ENCODE data around the gene ATP8B4.
"Not testable (repeated sequence)": the region's sequence is repeated elsewhere in the genome, so short reads cannot be mapped to it uniquely, and the experiment has no call there.

Gene ATP8B4

GRCh38 chr15:50137330-50137761 is 18.3 kb upstream of the ATP8B4 start:
- no peak for DNase-seq

DNA sequence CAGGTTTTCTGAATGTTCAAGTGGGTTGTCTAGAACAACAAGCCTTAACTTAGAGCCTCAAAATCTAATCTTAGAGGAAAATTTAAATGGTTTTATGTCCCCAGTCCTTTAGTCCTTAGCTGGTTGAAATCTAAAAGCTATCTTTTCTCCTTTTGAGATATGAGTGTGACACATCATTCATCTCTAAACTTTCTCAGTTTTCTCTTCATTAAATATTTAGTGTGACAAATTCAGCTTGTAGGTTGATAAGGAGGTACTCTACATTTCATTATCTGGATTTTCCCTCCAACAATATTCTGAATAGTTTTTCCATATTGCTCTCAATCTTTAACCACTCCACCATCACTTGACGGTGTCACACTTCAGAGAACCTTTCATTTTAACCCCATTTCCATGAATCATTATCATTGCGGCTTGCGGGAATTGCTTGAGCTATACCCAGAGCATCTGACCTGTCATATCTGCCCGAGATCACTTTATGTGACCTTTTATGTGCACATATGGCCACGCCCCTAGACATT is 16.1 kb upstream of the ATP8B4 start:
- DNase-seq, result no peak

DNA sequence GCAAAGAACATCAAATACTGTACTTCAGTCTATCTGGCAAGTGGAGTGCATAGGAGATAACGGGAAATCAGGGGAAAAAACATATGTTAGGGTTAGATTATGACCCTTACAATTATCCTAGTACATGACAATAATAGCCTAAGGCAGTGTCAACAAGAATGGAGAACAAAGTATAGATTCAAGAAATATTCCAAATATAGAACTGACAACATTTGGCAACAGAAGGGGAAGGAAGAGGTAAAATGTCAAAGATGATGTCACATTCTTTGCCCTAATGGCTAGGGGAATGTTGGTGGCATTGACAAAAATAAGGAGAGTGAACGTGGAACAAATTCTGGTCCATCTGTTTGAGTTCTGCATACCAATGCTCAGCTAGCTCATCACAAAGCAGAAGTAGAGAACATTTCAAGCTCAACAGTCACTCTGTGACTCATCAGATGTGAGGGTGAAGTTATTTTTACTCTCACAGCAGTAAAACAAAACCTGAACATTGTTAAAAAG is 15.5 kb upstream of the ATP8B4 start:
- DNase-seq, result no peak

GRCh38 chr15:50132251-50132984 is 13.4 kb upstream of the ATP8B4 start:
- not testable (repeated sequence) for DNase-seq

- no peak for DNase-seq
Observed at GRCh38 chr15:50131617-50132016, 12.6 kb upstream of the ATP8B4 start.

DNA sequence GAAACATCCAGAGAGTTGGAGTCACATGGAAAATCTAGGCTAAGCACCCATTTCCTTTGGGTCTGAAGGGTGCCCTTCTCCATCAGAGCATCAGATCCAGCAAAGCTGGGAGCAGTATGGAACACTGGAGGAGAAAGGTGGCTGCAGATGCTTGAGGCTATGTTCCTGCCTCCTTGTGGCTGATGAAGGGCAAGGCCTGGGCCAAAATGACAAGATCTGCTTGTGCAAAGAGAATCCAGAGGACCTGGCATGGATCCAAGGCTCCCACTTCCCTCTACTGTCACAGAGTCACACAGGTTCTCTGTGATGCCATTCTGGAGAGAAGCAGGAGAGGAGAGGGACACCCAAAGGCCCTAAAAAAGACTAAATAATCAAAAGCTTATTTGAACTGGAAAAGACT is 9.2 kb upstream of the ATP8B4 start:
- DNase-seq, result no peak

DNA sequence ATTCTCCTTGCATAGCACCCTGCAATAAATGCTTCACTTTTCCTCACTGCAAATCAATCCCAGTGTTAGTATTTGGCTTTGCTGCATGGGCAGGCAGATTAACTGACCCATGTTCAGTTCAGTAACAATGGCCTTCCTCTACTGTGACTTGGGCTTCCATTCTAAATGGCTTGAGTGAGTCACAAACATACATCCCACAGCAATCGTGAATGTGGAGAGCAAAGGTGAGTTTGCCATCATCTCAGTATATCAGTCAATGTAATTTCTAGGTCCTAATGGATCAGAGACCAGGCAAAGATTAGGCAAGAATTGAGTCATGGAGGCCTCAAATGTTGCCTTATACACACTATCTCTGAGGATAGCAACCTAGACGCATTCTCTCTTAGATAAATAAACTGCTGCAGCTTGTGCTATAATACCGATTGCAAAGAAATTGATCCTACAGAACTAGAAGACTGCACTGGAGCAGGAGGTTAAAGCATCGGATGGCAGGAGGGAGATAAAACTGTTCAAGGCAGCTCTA is 8.3 kb upstream of the ATP8B4 start:
- no peak for DNase-seq

- no peak for DNase-seq
Observed at GRCh38 chr15:50126072-50126471, 7.0 kb upstream of the ATP8B4 start.

DNA sequence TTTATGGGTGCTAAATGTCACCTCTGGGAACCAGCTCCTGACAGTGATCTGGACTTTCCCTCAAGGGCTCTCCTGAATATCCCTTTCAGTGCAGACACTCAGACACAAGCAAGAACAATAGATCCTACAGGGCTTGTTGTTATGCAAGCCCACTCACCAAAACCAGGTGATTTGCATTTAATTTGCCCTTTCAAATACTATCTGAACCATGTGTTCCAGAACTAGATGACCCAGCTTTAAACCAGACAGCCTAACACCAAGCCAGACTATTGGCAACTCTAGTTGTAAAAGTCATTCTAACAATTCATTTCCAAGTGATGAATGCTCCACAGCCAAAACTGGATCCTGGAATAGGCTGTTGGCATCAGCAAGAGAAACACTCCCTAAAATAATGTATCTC is 5.6 kb upstream of the ATP8B4 start:
- no peak for DNase-seq

- no peak for DNase-seq
Observed at GRCh38 chr15:50123861-50124557, 5.0 kb upstream of the ATP8B4 start.

DNA sequence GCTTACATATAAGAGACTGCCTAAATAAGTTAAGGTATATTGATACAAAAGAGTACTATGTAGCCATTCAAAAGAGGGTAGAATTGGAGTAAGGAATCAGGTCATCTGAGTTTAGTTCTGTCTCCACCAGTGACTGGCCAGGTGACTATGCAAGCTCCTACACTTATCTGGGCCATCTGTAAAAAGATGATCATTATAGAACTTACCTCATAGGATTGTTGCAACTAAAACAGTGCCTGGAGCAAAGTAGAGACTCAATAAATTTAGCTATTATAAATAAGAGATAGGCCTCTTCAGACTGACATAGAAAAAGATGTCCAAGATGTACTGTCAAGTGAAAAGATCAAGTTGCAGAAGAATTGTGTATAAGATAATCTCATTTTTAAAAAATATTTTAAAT is 1.7 kb upstream of the ATP8B4 start:
- DNase-seq, result no peak

DNA sequence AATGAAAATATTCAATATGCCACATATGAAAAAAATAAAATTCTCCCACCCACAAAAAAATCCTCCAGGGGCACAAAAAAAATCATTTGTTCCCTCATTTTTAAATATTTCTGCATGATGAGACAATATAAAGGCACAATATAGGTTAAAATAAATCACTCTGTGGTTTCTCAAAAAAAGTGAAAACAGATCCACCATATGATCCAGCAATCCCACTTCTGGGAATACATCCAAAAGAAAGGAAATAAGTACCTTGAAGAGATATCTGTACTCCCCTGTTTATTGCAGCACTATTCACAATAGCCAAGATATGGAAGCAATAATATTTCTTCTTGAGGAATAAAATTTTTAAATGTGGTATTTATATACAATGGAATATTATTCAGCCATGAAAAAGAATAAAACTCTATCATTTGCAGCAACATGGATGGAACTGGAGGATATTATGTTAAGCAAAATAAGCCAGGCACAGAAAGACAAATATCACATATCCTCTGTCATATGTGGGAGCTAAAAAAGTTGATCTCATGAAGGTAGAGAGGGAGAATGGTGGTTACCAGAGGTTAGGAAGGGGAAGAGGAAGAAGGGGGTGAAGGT is 1.5 kb downstream of the ATP8B4 start:
- no peak for DNase-seq

- DNase-seq, result no peak
Observed at GRCh38 chr15:50116477-50116876, 2.6 kb downstream of the ATP8B4 start.

GRCh38 chr15:50113992-50114780 is 4.8 kb downstream of the ATP8B4 start:
- DNase-seq, result no peak

DNA sequence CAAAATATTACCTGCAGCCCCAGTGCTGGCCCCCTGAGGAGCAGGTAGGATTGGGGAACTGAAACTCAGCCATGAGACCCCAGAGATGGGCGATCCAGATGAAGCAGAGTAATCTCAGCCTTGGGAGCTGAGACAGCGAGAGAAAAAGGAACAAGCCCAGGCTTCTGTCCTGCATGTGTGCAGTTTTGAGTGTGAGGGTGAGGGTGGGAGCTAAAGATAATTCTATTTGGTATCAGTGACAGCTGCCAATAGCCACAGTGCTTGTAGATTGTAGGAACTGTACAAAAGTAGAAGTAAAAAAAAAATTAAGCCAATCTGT is 5.9 kb downstream of the ATP8B4 start:
- no peak for DNase-seq

- DNase-seq, result no peak
Observed at GRCh38 chr15:50112488-50113186, 6.4 kb downstream of the ATP8B4 start.

DNA sequence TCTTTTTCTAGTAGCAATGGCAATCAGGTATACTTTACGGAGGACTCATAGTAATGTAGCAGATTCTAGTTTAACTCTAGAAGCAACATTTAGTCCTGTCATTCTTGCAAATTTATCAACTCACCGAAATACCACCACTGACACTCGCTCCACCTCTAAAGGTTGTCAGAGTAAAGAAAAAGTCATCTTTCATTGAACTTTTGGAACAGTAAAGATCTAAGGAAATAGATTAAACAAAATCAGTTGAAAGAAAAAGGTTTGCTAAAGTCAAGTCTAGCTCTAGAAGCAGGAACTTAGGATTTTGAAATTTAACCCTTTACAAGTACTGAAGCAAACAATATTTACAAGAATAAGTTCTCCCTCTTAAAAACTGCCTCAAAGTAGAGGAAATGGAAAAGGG is 8.7 kb downstream of the ATP8B4 start:
- DNase-seq, result no peak

GRCh38 chr15:50109076-50109987 is 9.7 kb downstream of the ATP8B4 start:
- DNase-seq, result no peak

DNA sequence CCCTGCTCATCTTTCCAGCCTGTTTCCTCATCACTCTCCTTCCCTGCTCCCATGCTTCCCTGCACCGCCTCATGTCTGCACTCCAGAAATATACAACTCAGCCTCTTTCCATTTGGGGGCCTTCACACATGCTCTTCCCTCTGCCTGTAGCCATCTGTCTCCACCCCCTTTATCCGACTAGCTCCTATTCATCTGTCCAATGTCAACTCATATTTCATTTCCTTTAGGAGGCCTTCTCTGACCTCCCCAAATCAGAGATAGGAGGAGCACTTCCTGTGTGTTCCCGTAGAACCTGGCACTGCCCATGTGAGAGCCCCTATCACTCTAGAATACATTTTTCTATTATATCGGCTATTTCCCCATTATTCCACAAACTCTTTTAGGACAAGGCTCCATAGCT is 10.6 kb downstream of the ATP8B4 start:
- DNase-seq, result no peak

GRCh38 chr15:50107591-50108408 is 11.2 kb downstream of the ATP8B4 start:
- no peak for DNase-seq
